Psoas muscle (tissue), 8 donors: ENCODE measurements around the gene PPP1R12B. TPM values are rescaled to one million over a fixed set of nuclear protein-coding genes. Genes with fewer than 3 reads are reported as not detected.
A peak's percentile ranks its signal among the peaks of the same experiment; 100 is the strongest.
"Not testable (repeated sequence)": the region's sequence is repeated elsewhere in the genome, so short reads cannot be mapped to it uniquely, and the experiment has no call there.

ENCODE experiments used
- ATAC-seq, 4 donors: fragments of 200-7000 bp; cut with Tn5 transposase; one replicate each; pipeline ENCODE4 v1.9.1; 2020; ENCODE audit warnings: moderate library complexity in 3 of 4, mild to moderate bottlenecking in 2 of 4
- DNase-seq, 2 donors: peaks; one replicate each; pipeline ENCODE4 v3.0.0-alpha.2; 2020
- H3K27ac ChIP-seq: fragments of 200-600 bp; one replicate; pipeline ENCODE4 v1.8.0; 2022
- H3K27me3 ChIP-seq, 3 donors: fragments of 200-600 bp in 1 of 3; one replicate each; pipeline versions ENCODE4 v1.6.1 to v1.8.0; 2013 to 2022; ENCODE audit warnings: low read length in 2 of 3, mild to moderate bottlenecking in 2 of 3, moderate library complexity in 1 of 3; ENCODE audit not compliant: insufficient read depth in 3 of 3
- H3K36me3 ChIP-seq, 2 donors: fragments of 200-600 bp in 1 of 2; one replicate each; pipeline versions ENCODE4 v1.6.1 to v1.8.0; 2013 to 2022; ENCODE audit warnings: low read depth in 1 of 2, mild to moderate bottlenecking in 1 of 2, moderate library complexity in 1 of 2; ENCODE audit not compliant: insufficient read depth in 1 of 2
- H3K4me1 ChIP-seq: fragments of 200-600 bp; one replicate; pipeline ENCODE4 v1.8.0; 2022
- H3K4me3 ChIP-seq: fragments of 200-600 bp; one replicate; pipeline ENCODE4 v1.8.0; 2022; ENCODE audit warnings: mild to moderate bottlenecking
- H3K9me3 ChIP-seq: fragments of 200-600 bp; one replicate; pipeline ENCODE4 v1.8.0; 2022
- CTCF ChIP-seq: fragments of 200-600 bp; IDR thresholded peaks from one replicate; pipeline ENCODE4 v1.8.0; 2022; ENCODE audit warnings: antibody characterized with exemption
- WGBS, 3 donors: extraction: QIAGEN DNeasy Blood & Tissue Kit; methylation state at CpG; one replicate each; pipeline versions ENCODE4 v1.1.6 to v1.1.7; 2013; 5-methylcytosine and 5-hydroxymethylcytosine counted together
- intact Hi-C, 2 donors: fragments of 100-400 bp; cut with DNase I; formaldehyde crosslinking; loops; one replicate each; pipeline versions ENCODE4 v1.11.0 to v1.14.2; 2022
- polyA plus RNA-seq, 3 donors: library from polyadenylated mRNA; stranded (reverse); fragments of 200-250 nt; gene quantifications; one replicate each; pipeline ENCODE4 v1.2.3, GENCODE V29; 2013
- total RNA-seq, 4 donors: library from RNA; stranded (reverse); fragmentation: NEBNext Ultra II Directional in 2 of 4; extraction: Animal tissue kit (Norgen Biotek cat#: 25700) in 2 of 4; gene quantifications; one replicate each; pipeline versions ENCODE4 v1.2.1 to v1.2.4, GENCODE V29; 2021 to 2023
- donor health status: healthy with polysubstance abuse.
- donor health status: DM: no; HTN: no; CAD: no; lungs with moderate emphysema.
- donor health status: Bipolar disorder and iron deficiency.
- donor health status: healthy.
- donor health status: DM: yes; HTN: yes; CAD: no.
- donor health status: DM: no; HTN: no; CAD: no.
- donor health status: DM: no; HTN: no; CAD: no.
- donor health status: DM: yes; HTN: yes; CAD: no.

The PPP1R12B gene
- total and polyA plus RNA-seq, 7 donors = 8.3 to 189 (median 86.1) TPM

- no peaks in the 10 kb centered on the region for H3K9me3 ChIP-seq
- peak; percentile 82 to 89 (median 84) for ATAC-seq
- peaks cover 13% of the 10 kb centered on the region for H3K4me1 ChIP-seq
- no peak overlapping the region for H3K27ac ChIP-seq
- intact Hi-C loops = loop anchor here in 1 of 2 donors (10.0 kb wide), 2 partner anchors 51 to 291 kb away; no protein-coding TSS in a partner anchor
- no peaks in the 10 kb centered on the region for H3K36me3 ChIP-seq
- WGBS, 3 donors = 32 to 51% (median 38%) methylated on average over 20 to 28 of the region's 28 CpGs
- no peak overlapping the region for H3K4me3 ChIP-seq
- peaks cover 0 to 3% (median 0%) of the 10 kb centered on the region in 3 donors for H3K27me3 ChIP-seq
- peak; percentile 59 for TF ChIP-seq CTCF
- DNase-seq = peak; percentile 73 to 88
Measured at GRCh38 chr1:202625416-202626360, 277.2 kb downstream of the PPP1R12B start.

GRCh38 chr1:202627036-202627435, 278.5 kb downstream of the PPP1R12B start:
- peaks cover 0 to 14% (median 2%) of the 10 kb centered on the region in 3 donors for H3K27me3 ChIP-seq
- H3K27ac ChIP-seq, H3K36me3 ChIP-seq, H3K4me3 ChIP-seq, ATAC-seq, H3K9me3 ChIP-seq: not testable (repeated sequence)
- DNase-seq = peak in 1 of 2 donors; percentile 62
- intact Hi-C loops = loop anchor here in 1 of 2 donors (10.0 kb wide), 2 partner anchors 52 to 292 kb away; no protein-coding TSS in a partner anchor
- peaks cover 13% of the 10 kb centered on the region for H3K4me1 ChIP-seq
- 37 to 68% (median 44%) methylated on average over 7 of the region's 7 CpGs for WGBS, 3 donors

GRCh38 chr1:202627841-202628565, 279.5 kb downstream of the PPP1R12B start:
- intact Hi-C loops = loop anchor here in 1 of 2 donors (10.0 kb wide), 2 partner anchors 53 to 293 kb away; no protein-coding TSS in a partner anchor
- H3K27ac ChIP-seq = no peak overlapping the region

GRCh38 chr1:202628646-202629215, 280.2 kb downstream of the PPP1R12B start:
- WGBS, 3 donors = 73 to 86% (median 80%) methylated on average over 7 of the region's 7 CpGs

More at GRCh38 chr1:202627841-202628565, 279.5 kb downstream of the PPP1R12B start:
- Histone ChIP-seq H3K4me3 (no peak overlapping the region), H3K9me3 (no peaks in the 10 kb centered on the region), H3K36me3 (no peaks in the 10 kb centered on the region), H3K27me3 (peaks cover 0 to 14% (median 4%) of the 10 kb centered on the region in 3 donors), H3K4me1 (peaks cover 6% of the 10 kb centered on the region)
- 70 to 80% (median 75%) methylated on average over 13 of the region's 13 CpGs for WGBS, 3 donors
- no peak for TF ChIP-seq CTCF
- DNase-seq (peak in 1 of 2 donors; percentile 41), ATAC-seq (no peak)

GRCh38 chr1:202629257-202629811, 280.8 kb downstream of the PPP1R12B start:
- intact Hi-C loops = loop anchor here in 1 of 2 donors (10.0 kb wide), 2 partner anchors 55 to 295 kb away; no protein-coding TSS in a partner anchor
- peak in 1 of 2 donors; percentile 16 for DNase-seq
- H3K27me3 ChIP-seq = peaks cover 0 to 14% (median 6%) of the 10 kb centered on the region in 3 donors
- H3K9me3 ChIP-seq, H3K36me3 ChIP-seq, H3K27ac ChIP-seq, H3K4me1 ChIP-seq, H3K4me3 ChIP-seq, ATAC-seq: not testable (repeated sequence)
- 80 to 81% (median 81%) methylated on average over 2 of the region's 2 CpGs for WGBS, 3 donors

More at GRCh38 chr1:202628646-202629215, 280.2 kb downstream of the PPP1R12B start:
- Histone ChIP-seq H3K9me3 (no peaks in the 10 kb centered on the region), H3K27me3 (peaks cover 0 to 14% (median 5%) of the 10 kb centered on the region in 3 donors), H3K27ac (no peak overlapping the region), H3K4me3 (no peak overlapping the region), H3K4me1 (no peaks in the 10 kb centered on the region), H3K36me3 (no peaks in the 10 kb centered on the region)
- intact Hi-C loops = loop anchor here in 1 of 2 donors (10.0 kb wide), 2 partner anchors 54 to 294 kb away; no protein-coding TSS in a partner anchor
- ATAC-seq (no peak), DNase-seq (peak in 1 of 2 donors; percentile 28)
- TF ChIP-seq CTCF = no peak

- 78 to 90% (median 87%) methylated on average over 6 of the region's 6 CpGs for WGBS, 3 donors
- ATAC-seq, DNase-seq, intact Hi-C loops, H3K36me3 ChIP-seq, H3K27ac ChIP-seq, H3K9me3 ChIP-seq, H3K4me3 ChIP-seq, H3K4me1 ChIP-seq: not testable (repeated sequence)
- peaks cover 0 to 15% (median 6%) of the 10 kb centered on the region in 3 donors for H3K27me3 ChIP-seq
Measured at GRCh38 chr1:202630096-202630495, 281.6 kb downstream of the PPP1R12B start.
